Measurements from ENCODE around the gene ARHGEF19.

The ARHGEF19 gene

DNA sequence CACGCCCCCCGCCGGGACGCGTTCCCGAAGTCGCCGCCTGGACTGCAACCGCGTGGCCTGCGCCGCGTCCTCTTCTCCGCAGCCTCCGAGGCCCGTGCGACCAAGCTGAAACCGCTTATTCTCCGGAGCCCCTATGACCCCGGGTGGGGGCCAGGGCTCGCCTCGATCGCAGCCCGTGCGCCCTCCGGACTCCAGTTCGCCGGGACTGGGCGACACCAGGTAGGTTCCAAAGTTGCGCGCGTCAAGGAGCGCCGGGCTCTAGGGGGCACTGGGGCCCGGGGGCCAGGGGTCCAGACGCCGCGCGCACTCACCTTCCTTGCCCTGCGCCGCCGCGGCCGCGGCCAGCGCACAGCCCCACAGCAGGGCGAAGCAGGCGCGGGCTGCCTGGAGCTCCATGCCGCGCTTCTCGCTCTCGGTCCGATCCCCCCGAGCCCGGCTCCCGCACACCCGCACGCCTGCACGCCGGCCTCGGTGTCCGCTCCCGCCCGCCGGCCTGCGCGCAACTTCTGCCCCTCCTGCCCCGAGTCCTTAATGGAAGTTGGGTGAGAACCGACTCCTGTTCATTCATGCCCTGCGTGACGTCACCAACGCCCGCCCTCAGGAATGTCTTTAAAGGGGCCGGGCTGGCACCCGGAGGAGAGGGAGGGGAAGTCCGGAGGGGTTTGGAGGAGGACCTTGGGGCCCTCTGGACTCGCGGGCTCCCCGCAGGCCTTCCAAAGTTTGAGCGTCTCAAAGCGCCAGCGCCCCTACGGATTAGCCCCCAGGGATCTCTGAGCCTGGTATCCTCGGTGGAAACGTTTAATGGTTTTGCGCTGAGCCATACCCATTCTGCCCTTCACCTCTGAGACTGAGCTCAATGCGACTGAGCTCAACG, 56.7 kb downstream of the ARHGEF19 start, which contains the start of gene EPHA2:
TSS of gene EPHA2 (minus strand) at position 533 of the 874 bp plus-strand sequence. CDS start at position 396, 137 bp downstream.
- Histone ChIP-seq H3K4me2 (ENCODE audit: low read length) (peak within 1 kb of the TSS; percentile 83), H3K4me1 (ENCODE audit: control insufficient read depth, insufficient read depth, low read length) (peaks cover 58% of the 10 kb centered on the region), H3K9me3 (replicated peaks; ENCODE audit: low read length) (no peaks in the 10 kb centered on the region), H3K27me3 (ENCODE audit: control insufficient read depth, insufficient read depth, low read length) (no peaks in the 10 kb centered on the region), H3K4me3 (ENCODE audit: low read length) (peak within 1 kb of the TSS; percentile 93), H3K9ac (ENCODE audit: low read depth, low read length) (peak within 1 kb of the TSS; percentile 90), H3K36me3 (ENCODE audit: insufficient read depth, low read length) (peaks cover 6% of the 10 kb centered on the region)

DNA sequence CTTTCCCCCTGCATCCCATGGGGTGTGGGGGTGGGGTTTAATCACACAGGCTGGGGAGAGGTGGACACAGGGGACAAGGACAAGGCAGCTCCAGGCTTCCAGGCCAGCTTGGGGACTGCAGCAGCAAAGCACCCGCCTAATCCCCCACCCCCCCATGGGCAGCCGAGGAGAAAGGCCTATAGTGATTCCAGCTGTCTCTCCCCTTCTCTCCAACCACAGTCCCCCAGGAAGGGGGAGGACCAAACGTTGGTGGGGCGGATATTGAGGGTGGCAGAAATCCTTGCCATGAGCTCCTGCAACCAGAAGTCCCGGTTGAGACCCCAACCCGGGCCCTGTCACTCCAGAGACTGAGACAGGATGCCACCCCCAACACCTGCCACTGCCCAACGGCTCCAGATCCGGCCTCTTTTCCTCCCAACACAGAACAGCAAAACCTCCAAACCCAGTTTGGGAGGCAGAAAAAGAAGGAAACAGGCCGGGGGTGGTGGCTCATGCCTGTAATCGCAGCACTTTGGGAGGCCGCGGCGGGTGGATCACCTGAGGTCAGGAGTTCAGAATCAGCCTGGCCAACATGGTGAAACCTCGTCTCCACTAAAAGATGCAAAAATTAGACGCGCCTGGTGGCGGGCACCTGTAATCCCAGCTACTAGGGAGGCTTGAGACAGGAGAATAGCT, 58.3 kb downstream of the ARHGEF19 start:
- H3K9me3 ChIP-seq (replicated peaks; ENCODE audit: low read length) = no peaks in the 10 kb centered on the region
- peak overlapping the region; percentile 93 for H3K4me3 ChIP-seq (ENCODE audit: low read length)
- H3K36me3 ChIP-seq (ENCODE audit: insufficient read depth, low read length) = peaks cover 23% of the 10 kb centered on the region
- peaks cover 67% of the 10 kb centered on the region for H3K4me1 ChIP-seq (ENCODE audit: control insufficient read depth, insufficient read depth, low read length)
- H3K4me2 ChIP-seq (ENCODE audit: low read length) = peak overlapping the region; percentile 83
- peak overlapping the region; percentile 90 for H3K9ac ChIP-seq (ENCODE audit: low read depth, low read length)
- no peaks in the 10 kb centered on the region for H3K27me3 ChIP-seq (ENCODE audit: control insufficient read depth, insufficient read depth, low read length)

DNA sequence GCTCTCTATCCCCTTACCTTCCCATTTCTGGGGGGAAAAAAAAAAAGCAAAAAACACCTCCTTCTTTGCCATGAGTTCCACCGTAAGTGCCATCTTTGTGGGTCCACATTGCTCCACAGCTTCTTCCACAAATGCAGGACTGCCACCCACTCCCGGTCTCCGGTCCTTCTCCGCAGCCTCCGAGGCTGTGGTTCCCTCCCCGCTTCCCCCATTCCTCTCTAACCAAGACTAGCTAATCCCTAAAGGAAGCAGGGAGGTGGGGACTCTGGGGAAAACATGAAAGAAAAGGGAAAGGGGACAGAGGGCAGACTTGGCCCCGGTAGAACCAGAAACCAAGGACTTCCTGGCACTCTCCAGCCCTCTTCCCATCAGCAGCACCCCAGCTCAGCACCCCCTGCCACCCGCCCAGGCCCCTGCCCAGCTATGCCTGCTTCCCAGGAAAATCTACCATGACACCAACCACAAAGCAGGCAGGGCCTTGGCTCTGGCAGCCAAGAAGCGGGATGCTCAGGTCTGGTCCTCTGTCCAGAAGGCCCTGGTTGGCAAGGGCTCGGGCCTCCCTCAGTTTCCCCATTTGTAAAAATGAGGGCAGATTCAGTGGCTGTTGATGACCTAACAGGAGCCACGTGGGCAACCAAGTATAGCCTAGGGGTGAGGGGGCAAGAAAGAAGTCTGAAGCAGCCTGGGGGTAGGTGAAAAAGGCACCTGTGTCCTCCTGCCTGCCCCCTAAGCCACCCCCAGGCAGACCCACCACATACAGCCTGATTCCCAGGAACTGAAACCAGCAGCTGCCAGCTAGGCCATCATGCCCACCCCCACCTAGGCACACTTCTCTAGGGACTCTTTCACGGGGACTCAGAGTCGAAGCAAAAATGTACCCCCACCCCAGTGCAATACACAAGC, 59.1 kb downstream of the ARHGEF19 start:
- Histone ChIP-seq H3K9me3 (replicated peaks; ENCODE audit: low read length) (no peaks in the 10 kb centered on the region), H3K4me1 (ENCODE audit: control insufficient read depth, insufficient read depth, low read length) (peaks cover 66% of the 10 kb centered on the region), H3K4me2 (ENCODE audit: low read length) (peak overlapping the region; percentile 83), H3K36me3 (ENCODE audit: insufficient read depth, low read length) (peaks cover 31% of the 10 kb centered on the region), H3K9ac (ENCODE audit: low read depth, low read length) (peak overlapping the region; percentile 90), H3K4me3 (ENCODE audit: low read length) (peak overlapping the region; percentile 93), H3K27me3 (ENCODE audit: control insufficient read depth, insufficient read depth, low read length) (no peaks in the 10 kb centered on the region)

DNA sequence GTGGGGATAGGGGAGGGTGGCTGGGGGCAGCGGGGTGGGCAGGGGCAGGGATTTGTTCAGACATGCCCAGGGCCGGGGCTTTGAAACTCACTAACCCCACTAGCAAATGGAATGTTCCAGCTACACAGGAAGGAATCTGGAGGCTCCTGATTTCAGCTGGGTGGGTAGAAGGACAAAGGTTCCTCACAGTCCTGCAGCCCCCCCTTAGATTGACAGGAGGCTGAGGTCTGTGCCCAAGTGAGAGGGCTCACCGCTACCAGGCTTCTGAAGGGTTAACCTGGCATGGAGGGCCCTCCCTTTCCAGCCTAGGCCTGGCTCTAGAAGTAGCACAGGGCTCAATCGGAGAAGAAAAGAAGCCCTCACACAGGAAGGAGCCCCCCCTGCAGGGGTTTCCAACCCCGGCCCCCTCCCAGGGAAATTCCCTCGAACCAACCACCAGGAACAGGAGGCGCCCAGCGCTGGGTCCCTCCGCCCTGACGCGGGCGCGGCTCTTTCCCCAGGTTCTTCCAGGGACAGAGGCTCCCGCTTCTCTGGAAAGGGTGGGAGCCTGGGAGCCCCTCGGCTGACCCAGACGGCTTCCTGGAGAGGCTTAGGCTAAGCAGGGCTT, 59.9 kb downstream of the ARHGEF19 start:
- Histone ChIP-seq H3K4me1 (ENCODE audit: control insufficient read depth, insufficient read depth, low read length) (peaks cover 66% of the 10 kb centered on the region), H3K4me2 (ENCODE audit: low read length) (peak overlapping the region; percentile 83), H3K9me3 (replicated peaks; ENCODE audit: low read length) (no peaks in the 10 kb centered on the region), H3K9ac (ENCODE audit: low read depth, low read length) (peak overlapping the region; percentile 90), H3K27me3 (ENCODE audit: control insufficient read depth, insufficient read depth, low read length) (no peaks in the 10 kb centered on the region), H3K4me3 (ENCODE audit: low read length) (peak overlapping the region; percentile 93), H3K36me3 (ENCODE audit: insufficient read depth, low read length) (peaks cover 38% of the 10 kb centered on the region)

DNA sequence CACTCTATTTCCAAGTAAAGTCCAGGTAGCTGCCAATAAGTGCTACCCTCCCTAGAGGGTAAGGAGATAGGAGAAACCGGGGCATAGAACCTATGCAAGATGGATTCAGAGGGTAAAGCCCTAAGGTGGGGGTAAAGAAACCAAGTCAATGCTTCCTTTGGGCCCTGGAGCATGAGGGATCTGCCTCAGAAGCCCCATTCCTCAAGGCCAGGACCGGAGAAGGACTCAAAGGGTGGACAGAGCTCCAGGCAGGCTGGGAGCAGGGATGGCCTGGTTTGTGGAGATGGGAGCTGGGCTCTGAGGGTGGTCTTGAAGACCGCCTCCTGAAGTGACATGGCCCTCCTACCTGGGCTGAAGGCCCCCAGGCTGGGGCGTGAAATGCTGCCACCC, 60.5 kb downstream of the ARHGEF19 start:
- Histone ChIP-seq H3K27me3 (ENCODE audit: control insufficient read depth, insufficient read depth, low read length) (no peaks in the 10 kb centered on the region), H3K36me3 (ENCODE audit: insufficient read depth, low read length) (peaks cover 44% of the 10 kb centered on the region)

DNA sequence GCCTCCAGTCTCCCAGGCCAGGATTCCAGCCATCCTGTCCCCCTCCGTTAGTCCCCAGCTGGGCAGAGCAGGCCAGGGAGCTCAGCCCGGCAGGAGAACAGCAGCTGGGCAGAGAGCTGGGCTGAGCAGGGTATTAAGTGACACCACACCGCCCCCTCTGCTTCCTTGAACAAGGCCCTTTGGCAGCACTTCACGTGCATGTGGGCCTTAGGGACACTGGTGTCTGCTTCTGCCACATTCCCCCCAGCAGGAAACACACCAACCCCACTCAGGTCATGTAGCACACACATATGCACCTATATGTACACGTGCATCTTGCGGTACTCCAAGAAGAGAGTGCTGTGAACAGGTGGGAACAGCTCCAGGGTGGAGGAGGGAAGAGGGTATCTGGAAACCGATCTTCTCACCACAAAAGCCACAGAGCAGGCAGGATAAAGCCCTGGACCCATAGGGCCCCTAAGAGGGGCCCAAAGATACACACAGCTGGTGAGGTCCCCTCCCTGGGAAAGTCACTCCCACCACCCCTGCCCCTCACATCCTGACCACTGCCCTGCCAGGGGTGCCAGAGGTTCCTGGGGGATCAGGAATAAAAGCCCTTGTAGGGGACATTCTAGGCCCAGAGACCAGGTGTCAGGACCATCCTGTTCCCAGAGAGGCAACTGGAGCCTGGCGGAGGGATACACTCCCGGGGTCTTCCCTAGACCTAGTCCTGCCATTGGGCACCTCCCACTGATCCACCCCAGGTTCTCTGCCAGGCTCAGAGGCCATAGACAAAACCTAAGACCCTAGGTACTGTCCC, 61.1 kb downstream of the ARHGEF19 start:
- Histone ChIP-seq H3K27me3 (ENCODE audit: control insufficient read depth, insufficient read depth, low read length) (no peaks in the 10 kb centered on the region), H3K9me3 (replicated peaks; ENCODE audit: low read length) (no peaks in the 10 kb centered on the region), H3K4me1 (ENCODE audit: control insufficient read depth, insufficient read depth, low read length) (peaks cover 66% of the 10 kb centered on the region), H3K9ac (ENCODE audit: low read depth, low read length) (peak overlapping the region; percentile 60), H3K36me3 (ENCODE audit: insufficient read depth, low read length) (peaks cover 48% of the 10 kb centered on the region), H3K4me3 (ENCODE audit: low read length) (peak overlapping the region; percentile 53), H3K4me2 (ENCODE audit: low read length) (peak overlapping the region; percentile 83)

More for the DNA sequence above, 60.5 kb downstream of the ARHGEF19 start:
- H3K4me2 ChIP-seq (ENCODE audit: low read length) = peak overlapping the region; percentile 83
- no peaks in the 10 kb centered on the region for H3K9me3 ChIP-seq (replicated peaks; ENCODE audit: low read length)
- peak overlapping the region; percentile 53 for H3K4me3 ChIP-seq (ENCODE audit: low read length)
- H3K9ac ChIP-seq (ENCODE audit: low read depth, low read length) = peak overlapping the region; percentile 60
- peaks cover 66% of the 10 kb centered on the region for H3K4me1 ChIP-seq (ENCODE audit: control insufficient read depth, insufficient read depth, low read length)

DNA sequence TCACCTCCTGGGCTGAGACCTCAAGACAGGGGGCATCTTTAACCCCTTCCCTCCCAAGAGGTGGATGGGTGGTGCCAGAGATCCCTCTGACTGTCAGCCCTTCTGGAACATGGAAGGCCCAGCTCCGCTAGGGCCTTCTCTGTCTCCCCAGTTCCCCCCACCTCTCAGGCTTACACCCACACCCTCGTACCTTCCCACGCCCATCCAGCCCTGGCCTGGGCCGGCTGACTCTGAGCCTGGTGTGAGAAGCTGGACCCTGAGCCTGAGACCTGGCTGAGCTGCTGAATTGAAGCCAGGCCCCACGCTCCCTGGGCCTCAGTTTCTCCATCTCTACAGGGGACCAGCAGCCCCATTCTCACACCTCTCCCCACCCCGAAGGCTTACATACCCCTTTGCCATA, 61.9 kb downstream of the ARHGEF19 start:
- Histone ChIP-seq H3K4me2 (ENCODE audit: low read length) (peak overlapping the region; percentile 83), H3K36me3 (ENCODE audit: insufficient read depth, low read length) (peaks cover 54% of the 10 kb centered on the region), H3K9ac (ENCODE audit: low read depth, low read length) (peak overlapping the region; percentile 60), H3K4me3 (ENCODE audit: low read length) (peak overlapping the region; percentile 46), H3K4me1 (ENCODE audit: control insufficient read depth, insufficient read depth, low read length) (peaks cover 71% of the 10 kb centered on the region), H3K27me3 (ENCODE audit: control insufficient read depth, insufficient read depth, low read length) (no peaks in the 10 kb centered on the region), H3K9me3 (replicated peaks; ENCODE audit: low read length) (no peaks in the 10 kb centered on the region)

DNA sequence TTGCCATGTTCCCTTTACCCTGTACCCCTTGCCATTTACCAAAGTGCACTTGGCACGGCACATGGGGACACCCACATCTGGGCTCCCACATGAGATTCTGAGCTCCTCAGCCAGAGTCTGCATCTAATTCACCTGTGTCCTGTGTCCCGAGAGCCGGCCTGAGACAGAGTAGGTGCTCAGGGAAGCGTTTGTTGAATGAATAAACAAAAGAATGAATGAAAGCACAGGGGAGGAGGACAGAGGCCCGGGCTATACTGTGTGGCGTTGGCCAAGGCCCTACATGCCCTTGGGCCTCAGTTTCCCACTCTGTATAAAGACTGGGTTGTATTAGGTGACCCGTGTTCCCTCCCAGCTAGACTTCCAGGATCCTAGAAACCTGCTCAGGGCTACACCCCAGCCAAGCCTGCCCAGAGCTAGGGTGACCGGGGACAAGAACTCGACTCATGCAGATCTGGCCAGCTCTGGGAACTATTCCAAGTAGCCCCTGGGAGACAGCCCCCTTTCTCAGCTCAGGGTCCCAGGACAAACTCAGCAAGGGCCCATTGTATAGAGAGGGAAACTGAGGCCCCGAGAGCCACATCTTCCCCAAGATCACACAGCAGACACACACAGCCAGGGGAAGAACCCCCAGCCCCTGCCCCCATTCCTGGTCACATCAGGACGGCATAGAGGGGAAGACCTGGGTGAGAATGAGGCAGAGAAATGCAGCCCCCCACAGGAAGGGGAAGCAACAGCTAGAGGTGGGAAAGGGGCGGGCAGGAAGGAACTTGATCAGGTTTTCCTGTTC, 62.6 kb downstream of the ARHGEF19 start:
- peak overlapping the region; percentile 60 for H3K9ac ChIP-seq (ENCODE audit: low read depth, low read length)

DNA sequence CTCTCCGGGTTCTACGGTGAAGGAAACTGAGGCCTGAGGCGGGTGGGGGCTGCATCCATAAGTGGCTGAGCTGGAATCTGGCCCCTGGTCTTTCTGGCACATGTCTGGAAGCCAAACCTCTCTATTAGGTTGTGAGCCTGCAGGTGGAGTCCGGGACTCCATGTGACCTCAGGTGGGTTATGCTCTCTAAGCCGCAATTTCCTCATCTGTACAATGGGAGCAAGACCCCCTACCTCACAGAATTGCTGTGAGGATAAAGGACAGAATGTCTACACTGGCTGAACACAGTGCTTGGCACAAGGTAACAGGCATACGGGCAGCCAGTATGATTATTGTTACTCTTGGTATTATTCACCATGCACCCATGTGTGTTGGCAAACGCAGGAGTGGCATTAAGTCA, 63.3 kb downstream of the ARHGEF19 start:
- Histone ChIP-seq H3K4me1 (ENCODE audit: control insufficient read depth, insufficient read depth, low read length) (peaks cover 84% of the 10 kb centered on the region), H3K9ac (ENCODE audit: low read depth, low read length) (no peak overlapping the region), H3K4me3 (ENCODE audit: low read length) (no peak overlapping the region), H3K27me3 (ENCODE audit: control insufficient read depth, insufficient read depth, low read length) (no peaks in the 10 kb centered on the region), H3K9me3 (replicated peaks; ENCODE audit: low read length) (no peaks in the 10 kb centered on the region), H3K4me2 (ENCODE audit: low read length) (no peak overlapping the region), H3K36me3 (ENCODE audit: insufficient read depth, low read length) (peaks cover 65% of the 10 kb centered on the region)

More for the DNA sequence above, 62.6 kb downstream of the ARHGEF19 start:
- peaks cover 58% of the 10 kb centered on the region for H3K36me3 ChIP-seq (ENCODE audit: insufficient read depth, low read length)
- no peak overlapping the region for H3K4me3 ChIP-seq (ENCODE audit: low read length)
- no peaks in the 10 kb centered on the region for H3K9me3 ChIP-seq (replicated peaks; ENCODE audit: low read length)
- peaks cover 77% of the 10 kb centered on the region for H3K4me1 ChIP-seq (ENCODE audit: control insufficient read depth, insufficient read depth, low read length)
- peak overlapping the region; percentile 83 for H3K4me2 ChIP-seq (ENCODE audit: low read length)
- H3K27me3 ChIP-seq (ENCODE audit: control insufficient read depth, insufficient read depth, low read length) = no peaks in the 10 kb centered on the region

All from skeletal muscle satellite cell (primary cell).